Activated naive CD4-positive, alpha-beta T cell treated with anti-CD3 and anti-CD28 coated beads for 36 hours (primary cell): ENCODE measurements around the gene CDYL2. TPM values are rescaled to one million over a fixed set of nuclear protein-coding genes. Genes with fewer than 3 reads are reported as not detected.
"Not testable (repeated sequence)": the region's sequence is repeated elsewhere in the genome, so short reads cannot be mapped to it uniquely, and the experiment has no call there.

Source experiments
- CTCF ChIA-PET: fragments of 350-600 bp; sonication (Branson Sonifier 250); formaldehyde crosslinking; loops from one replicate; lab custom pipeline; 2021; ENCODE audit warnings: antibody characterized with exemption; lab: Charles Lee
- DNase-seq: peaks from one replicate; pipeline ENCODE4 v3.0.0-alpha.2; 2020
- H3K27ac Mint-ChIP-seq: one replicate; pipeline ENCODE4 v1.8.0; 2021; ENCODE audit warnings: mild to moderate bottlenecking, mixed read lengths
- H3K27me3 Mint-ChIP-seq: one replicate; pipeline ENCODE4 v1.8.0; 2021; ENCODE audit warnings: low read depth, mixed read lengths
- H3K36me3 Mint-ChIP-seq: one replicate; pipeline ENCODE4 v1.8.0; 2021; ENCODE audit warnings: low read depth, mixed read lengths
- H3K4me1 Mint-ChIP-seq: one replicate; pipeline ENCODE4 v1.8.0; 2021; ENCODE audit warnings: low read depth, mixed read lengths
- H3K4me3 Mint-ChIP-seq: one replicate; pipeline ENCODE4 v1.8.0; 2021; ENCODE audit warnings: mild to moderate bottlenecking, moderate library complexity, mixed read lengths
- H3K9me3 Mint-ChIP-seq: one replicate; pipeline ENCODE4 v1.8.0; 2021; ENCODE audit warnings: mixed read lengths
- intact Hi-C: fragments of 100-400 bp; cut with micrococcal nuclease; formaldehyde crosslinking; loops from one replicate; pipeline ENCODE4 v1.15.1; 2023
- total RNA-seq, 2 experiments: library from RNA; stranded (reverse); gene quantifications; one replicate each; pipeline ENCODE4 v1.2.3, GENCODE V29; 2021

The CDYL2 gene
- total RNA-seq, 2 experiments from 2014 or later = 10.1 to 12.7 TPM

DNA sequence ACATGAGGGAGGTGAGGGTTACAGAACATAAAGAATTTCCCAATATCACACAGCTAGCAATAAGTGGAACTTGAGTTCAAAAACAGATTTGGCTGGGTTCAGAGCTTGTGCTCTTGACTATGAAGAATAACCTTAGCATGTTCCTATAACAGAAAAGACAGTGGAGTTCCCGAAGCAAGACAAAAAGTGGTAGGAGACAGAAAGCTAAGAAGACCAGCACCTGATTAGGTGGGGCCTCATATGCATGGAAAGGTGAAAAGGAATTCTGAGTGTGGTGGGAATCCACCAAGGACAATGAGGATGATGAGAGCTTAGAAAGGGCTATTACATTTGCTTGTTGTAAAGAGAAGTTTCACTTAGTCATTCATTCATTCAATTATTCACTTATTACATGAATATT, 26.6 kb upstream of the CDYL2 start:
- no peaks in the 10 kb centered on the region for H3K36me3 Mint-ChIP-seq
- H3K27me3 Mint-ChIP-seq = no peaks in the 10 kb centered on the region
- no peaks in the 10 kb centered on the region for H3K4me1 Mint-ChIP-seq
- CTCF ChIA-PET = no interaction called here
- H3K4me3 Mint-ChIP-seq = no peak overlapping the region
- intact Hi-C loops = no loop called here
- DNase-seq = no peak
- no peak overlapping the region for H3K27ac Mint-ChIP-seq
- H3K9me3 Mint-ChIP-seq = no peaks in the 10 kb centered on the region

DNA sequence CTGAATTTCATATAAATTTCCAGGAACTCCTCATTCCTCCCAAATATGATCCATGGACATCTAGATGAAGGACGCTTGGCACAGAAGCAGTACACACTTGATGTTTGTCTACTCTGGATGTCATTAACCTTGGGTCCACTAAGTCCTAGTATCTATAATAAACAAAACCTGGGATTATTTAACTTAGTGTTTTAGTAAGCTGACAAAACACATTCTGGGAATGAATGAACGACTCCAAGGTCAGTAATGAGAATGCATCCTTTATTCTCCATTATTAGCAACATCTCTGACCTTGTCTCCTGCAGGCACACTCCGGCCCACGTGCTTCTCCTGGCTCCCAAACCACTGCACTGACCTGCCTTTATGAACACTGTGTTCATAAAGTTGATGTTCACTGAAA, 24.1 kb upstream of the CDYL2 start:
- intact Hi-C loops = no loop called here
- no peak for DNase-seq
- H3K27me3 Mint-ChIP-seq = no peaks in the 10 kb centered on the region
- H3K4me1 Mint-ChIP-seq = no peaks in the 10 kb centered on the region
- no peaks in the 10 kb centered on the region for H3K9me3 Mint-ChIP-seq
- H3K36me3 Mint-ChIP-seq = no peaks in the 10 kb centered on the region
- no peak overlapping the region for H3K27ac Mint-ChIP-seq
- CTCF ChIA-PET = interaction anchor here (1.0 to 5.9 kb wide), 2 partner anchors 15 to 302 kb away, joined by 3 to 65 read pairs; no protein-coding TSS in a partner anchor
- H3K4me3 Mint-ChIP-seq = no peak overlapping the region

DNA sequence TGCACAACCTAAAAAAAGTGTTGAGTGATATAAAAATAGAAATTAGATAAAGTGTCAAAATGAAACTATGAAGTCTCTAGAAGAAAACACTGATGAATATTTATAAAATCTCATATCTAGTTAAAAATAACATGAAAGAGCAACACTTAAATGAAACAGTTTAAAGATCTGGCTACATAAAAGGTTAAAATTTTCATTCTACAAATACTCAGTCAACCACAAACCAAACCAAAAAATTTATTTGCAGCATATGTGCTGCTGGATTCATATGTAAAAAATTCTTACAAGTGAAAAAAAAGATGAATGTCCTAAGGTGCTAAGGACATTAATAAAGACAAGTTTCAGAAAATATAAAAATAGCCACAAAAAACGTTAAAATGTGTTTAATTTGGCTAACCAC, 22.6 kb upstream of the CDYL2 start:
- DNase-seq = no peak
- no peak overlapping the region for H3K27ac Mint-ChIP-seq
- no peaks in the 10 kb centered on the region for H3K4me1 Mint-ChIP-seq
- CTCF ChIA-PET = interaction anchor here (3.4 to 5.9 kb wide), 2 partner anchors 14 to 301 kb away, joined by 12 to 65 read pairs; no protein-coding TSS in a partner anchor
- H3K4me3 Mint-ChIP-seq = no peak overlapping the region
- H3K27me3 Mint-ChIP-seq = no peaks in the 10 kb centered on the region
- H3K9me3 Mint-ChIP-seq = no peaks in the 10 kb centered on the region
- H3K36me3 Mint-ChIP-seq = no peaks in the 10 kb centered on the region
- intact Hi-C loops = no loop called here

DNA sequence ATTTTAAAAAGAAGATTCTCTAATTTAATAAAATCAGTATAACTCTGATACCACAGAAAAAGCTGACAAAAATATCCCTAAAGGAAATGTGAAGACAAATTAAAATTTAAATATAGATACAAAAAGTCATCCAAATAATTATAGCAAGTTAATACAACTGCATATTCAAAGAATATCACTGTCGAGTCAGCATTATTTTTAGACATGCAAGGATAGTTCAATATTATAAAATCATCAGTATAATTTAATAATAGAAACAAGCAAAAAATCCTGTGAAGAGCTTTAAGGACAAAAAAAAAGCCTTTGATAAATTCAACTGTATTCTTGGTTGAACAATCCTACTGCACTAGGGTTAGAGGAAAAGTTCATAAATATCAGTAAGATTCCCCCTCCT, 21.0 kb upstream of the CDYL2 start:
- H3K36me3 Mint-ChIP-seq = no peaks in the 10 kb centered on the region
- H3K4me1 Mint-ChIP-seq = no peaks in the 10 kb centered on the region
- no peak overlapping the region for H3K27ac Mint-ChIP-seq
- H3K4me3 Mint-ChIP-seq = no peak overlapping the region
- H3K27me3 Mint-ChIP-seq = no peaks in the 10 kb centered on the region
- H3K9me3 Mint-ChIP-seq = no peaks in the 10 kb centered on the region
- no peak for DNase-seq
- intact Hi-C loops = no loop called here
- CTCF ChIA-PET = interaction anchor here (1.0 to 5.9 kb wide), 8 partner anchors 12 to 299 kb away, joined by 3 to 65 read pairs (median 4); no protein-coding TSS in a partner anchor

DNA sequence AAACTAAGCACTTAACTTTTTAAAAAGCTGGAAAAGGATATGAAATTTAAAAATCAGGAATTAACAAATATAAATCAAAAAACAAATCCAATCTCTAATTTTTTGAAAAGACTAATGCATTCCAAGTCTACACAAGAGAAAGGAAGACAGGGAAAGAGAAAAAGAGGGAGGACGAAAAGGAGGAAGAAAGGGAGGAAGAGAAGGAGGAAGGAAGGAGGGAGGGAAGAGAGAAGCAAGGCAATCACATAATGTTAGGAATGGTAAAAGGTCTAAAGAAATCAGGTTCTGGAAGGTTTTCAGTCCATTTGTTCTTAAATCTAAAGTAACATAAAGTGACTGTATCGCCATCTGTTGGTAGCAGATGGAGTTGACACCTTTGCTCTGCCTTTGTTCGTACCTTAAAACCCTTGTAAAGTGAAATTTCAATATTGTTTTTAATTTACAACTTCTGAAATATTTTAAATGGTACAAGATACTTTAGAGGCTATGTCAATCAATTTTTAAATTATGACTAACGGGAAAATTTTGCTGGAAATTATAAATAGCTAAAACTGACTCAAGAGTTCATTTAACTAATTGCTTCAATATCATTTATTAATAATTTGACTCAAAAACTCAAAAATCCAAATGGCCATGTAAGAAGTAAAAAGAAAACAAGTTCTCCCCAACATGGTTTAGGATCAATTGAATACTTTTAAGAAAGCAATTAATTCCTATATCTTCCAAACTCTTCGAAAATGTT, 20.4 kb upstream of the CDYL2 start:
- H3K27ac Mint-ChIP-seq = no peak overlapping the region
- no peaks in the 10 kb centered on the region for H3K27me3 Mint-ChIP-seq
- peak; percentile 72 for DNase-seq
- no peaks in the 10 kb centered on the region for H3K36me3 Mint-ChIP-seq
- H3K4me1 Mint-ChIP-seq = no peaks in the 10 kb centered on the region
- H3K9me3 Mint-ChIP-seq = no peaks in the 10 kb centered on the region
- intact Hi-C loops = loop anchor here (1.0 kb wide), 1 partner anchor 297 kb away; no protein-coding TSS in a partner anchor
- CTCF ChIA-PET = interaction anchor here (0.7 to 5.9 kb wide), 9 partner anchors 11 to 307 kb away, joined by 3 to 65 read pairs (median 4); no protein-coding TSS in a partner anchor
- no peak overlapping the region for H3K4me3 Mint-ChIP-seq

DNA sequence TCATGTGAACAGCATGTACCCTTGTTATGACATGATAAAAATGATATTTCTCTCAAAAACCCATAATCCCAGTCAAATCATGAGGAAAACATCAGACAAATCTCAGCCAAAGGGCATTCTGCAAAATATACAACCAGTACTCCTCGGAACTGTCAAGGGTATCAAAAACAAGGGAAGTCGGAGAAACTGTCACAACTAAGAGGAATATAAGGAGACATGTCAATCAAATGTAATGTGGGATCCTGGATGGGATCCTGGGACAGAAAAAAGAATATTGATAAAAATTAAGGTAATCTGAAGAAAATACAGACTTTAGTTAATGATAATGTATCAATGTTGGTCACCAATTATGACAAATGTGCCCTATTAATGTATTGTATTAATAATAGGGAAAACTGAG, 15.6 kb upstream of the CDYL2 start:
- H3K4me1 Mint-ChIP-seq = no peaks in the 10 kb centered on the region
- H3K27me3 Mint-ChIP-seq = peaks cover 6% of the 10 kb centered on the region
- no peaks in the 10 kb centered on the region for H3K9me3 Mint-ChIP-seq
- no peak for DNase-seq
- intact Hi-C loops = no loop called here
- H3K36me3 Mint-ChIP-seq = no peaks in the 10 kb centered on the region
- CTCF ChIA-PET = interaction anchor here (0.6 to 2.5 kb wide), 4 partner anchors 293 to 499 kb away, joined by 3 to 22 read pairs (median 5); no protein-coding TSS in a partner anchor
- no peak overlapping the region for H3K4me3 Mint-ChIP-seq
- no peak overlapping the region for H3K27ac Mint-ChIP-seq

DNA sequence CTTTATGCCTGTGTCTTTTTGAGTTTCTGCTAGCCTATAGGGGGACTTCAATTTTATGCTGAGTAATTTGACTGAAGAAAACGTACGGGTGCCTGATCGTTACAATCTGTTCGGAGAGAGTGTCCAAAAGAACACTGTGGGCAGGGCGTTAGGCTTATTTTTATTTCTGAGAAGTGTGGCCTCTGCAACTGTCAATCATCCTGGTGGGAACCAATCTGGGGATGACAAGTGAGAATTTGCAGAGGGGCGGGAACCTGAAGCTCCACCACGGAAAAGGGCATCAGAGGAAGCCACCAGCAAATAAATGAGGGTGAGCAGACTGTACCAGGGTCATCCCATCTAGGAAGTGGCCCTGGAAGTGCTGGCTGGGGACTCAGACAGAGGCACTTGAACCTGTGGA, 12.0 kb upstream of the CDYL2 start:
- H3K4me1 Mint-ChIP-seq = no peaks in the 10 kb centered on the region
- H3K36me3 Mint-ChIP-seq = no peaks in the 10 kb centered on the region
- H3K9me3 Mint-ChIP-seq = no peaks in the 10 kb centered on the region
- no peak overlapping the region for H3K27ac Mint-ChIP-seq
- peaks cover 6% of the 10 kb centered on the region for H3K27me3 Mint-ChIP-seq
- CTCF ChIA-PET = interaction anchor here (1.1 kb wide), 1 partner anchor 289 kb away, joined by 3 read pairs; no protein-coding TSS in a partner anchor
- no peak for DNase-seq
- intact Hi-C loops = no loop called here
- H3K4me3 Mint-ChIP-seq = no peak overlapping the region

DNA sequence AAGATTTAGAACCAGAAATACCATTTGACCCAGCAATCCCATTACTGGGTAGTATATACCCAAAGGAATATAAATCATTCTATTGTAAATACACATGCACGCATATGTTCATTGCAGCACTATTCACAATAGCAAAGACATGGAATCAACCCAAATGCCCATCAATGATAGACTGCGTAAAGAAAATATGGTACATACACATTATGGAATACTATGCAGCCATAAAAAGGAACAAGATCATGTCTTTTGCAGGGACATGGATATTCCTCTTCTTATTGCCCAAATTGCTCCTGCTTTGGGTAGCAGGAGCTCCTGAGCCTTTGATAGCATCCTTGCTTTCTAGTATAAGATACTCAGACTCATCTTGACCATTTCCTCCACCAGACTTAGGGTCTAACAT, 10.9 kb upstream of the CDYL2 start:
- H3K36me3 Mint-ChIP-seq, DNase-seq, H3K27me3 Mint-ChIP-seq, H3K4me1 Mint-ChIP-seq, H3K27ac Mint-ChIP-seq, H3K9me3 Mint-ChIP-seq, intact Hi-C loops, CTCF ChIA-PET, H3K4me3 Mint-ChIP-seq: not testable (repeated sequence)

DNA sequence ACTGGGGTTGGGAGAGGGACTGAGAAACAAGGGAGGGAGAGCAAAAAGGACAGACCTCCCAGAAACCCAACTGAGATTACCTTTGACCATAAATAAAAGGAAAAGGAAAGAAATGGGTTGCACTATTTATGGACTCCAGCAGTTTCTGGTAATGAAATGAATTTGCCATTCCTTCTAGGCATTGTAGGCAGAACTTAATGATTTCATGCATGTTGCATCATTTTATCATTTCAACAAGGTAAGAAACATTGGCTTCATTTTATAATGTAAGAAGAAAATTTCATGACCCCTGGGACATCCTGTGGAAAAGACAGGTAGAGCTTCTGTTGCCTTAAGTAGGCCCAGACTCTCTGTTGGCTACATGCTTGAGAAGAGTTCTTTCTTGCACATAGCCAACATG, 8.2 kb upstream of the CDYL2 start:
- Mint-ChIP-seq H3K27ac (no peak overlapping the region), H3K4me1 (peaks cover 2% of the 10 kb centered on the region), H3K27me3 (peaks cover 6% of the 10 kb centered on the region), H3K4me3 (no peak overlapping the region), H3K9me3 (no peaks in the 10 kb centered on the region), H3K36me3 (no peaks in the 10 kb centered on the region)
- CTCF ChIA-PET = interaction anchor here (0.9 to 2.1 kb wide), 3 partner anchors 13 to 285 kb away, joined by 5 to 12 read pairs (median 10); no protein-coding TSS in a partner anchor
- no peak for DNase-seq
- intact Hi-C loops = no loop called here

DNA sequence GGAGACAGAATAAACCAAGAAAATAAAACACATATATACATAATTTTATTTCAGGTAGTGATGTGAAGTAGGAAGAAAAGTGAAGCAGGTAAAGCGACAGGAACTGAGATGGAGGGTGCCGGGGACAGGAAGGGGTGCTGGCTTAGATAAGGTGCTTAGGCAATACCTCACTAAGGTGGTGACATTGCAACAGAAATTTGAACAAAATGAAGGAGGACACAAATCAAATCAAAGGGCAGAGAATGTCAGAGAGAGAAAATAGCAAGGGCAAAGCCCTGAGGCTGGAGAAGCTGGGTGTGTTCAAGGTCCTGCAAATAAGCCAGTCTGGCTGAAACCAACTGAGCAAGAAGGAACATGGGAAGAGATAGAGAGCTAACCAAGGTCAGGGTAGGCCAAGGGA, 5.0 kb upstream of the CDYL2 start:
- CTCF ChIA-PET = interaction anchor here (1.1 to 2.7 kb wide), 2 partner anchors 282 to 283 kb away, joined by 4 to 7 read pairs; no protein-coding TSS in a partner anchor
- Mint-ChIP-seq H3K27ac (no peak overlapping the region), H3K4me3 (no peak overlapping the region), H3K4me1 (peaks cover 20% of the 10 kb centered on the region), H3K9me3 (no peaks in the 10 kb centered on the region), H3K27me3 (peaks cover 4% of the 10 kb centered on the region), H3K36me3 (no peaks in the 10 kb centered on the region)
- no peak for DNase-seq
- intact Hi-C loops = loop anchor here (5.0 to 10.0 kb wide), 3 partner anchors 137 to 925 kb away; partner anchors contain the start of gene GAN

DNA sequence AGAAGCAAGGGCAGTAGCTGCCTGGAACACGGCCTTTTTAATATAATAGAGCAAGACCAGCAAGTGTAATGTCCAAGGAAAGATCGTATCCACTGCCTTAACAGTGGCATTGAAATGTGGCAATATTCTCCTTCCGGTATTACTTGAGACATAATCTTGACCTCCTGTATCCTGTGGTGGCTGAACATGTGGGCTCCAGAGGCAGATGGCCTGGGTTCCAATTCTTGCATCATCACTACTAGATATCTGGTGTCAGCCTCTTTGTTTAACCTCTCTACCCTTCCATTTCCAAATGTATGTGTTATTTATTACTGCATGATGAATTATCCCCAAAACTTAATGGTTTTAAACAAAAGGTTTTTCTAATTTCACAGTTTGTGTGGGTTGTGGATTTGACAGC, 3.5 kb upstream of the CDYL2 start:
- CTCF ChIA-PET = interaction anchor here (1.3 to 1.8 kb wide), 3 partner anchors 8 to 281 kb away, joined by 4 to 7 read pairs (median 4); no protein-coding TSS in a partner anchor
- no peak overlapping the region for H3K27ac Mint-ChIP-seq
- H3K4me1 Mint-ChIP-seq = peaks cover 21% of the 10 kb centered on the region
- intact Hi-C loops = loop anchor here (1.0 to 10.0 kb wide), 13 partner anchors 49 to 1539 kb away; partner anchors contain the start of genes C16orf46, CENPN, DYNLRB2 and GAN
- peaks cover 1% of the 10 kb centered on the region for H3K36me3 Mint-ChIP-seq
- DNase-seq = no peak
- H3K9me3 Mint-ChIP-seq = no peaks in the 10 kb centered on the region
- no peak overlapping the region for H3K4me3 Mint-ChIP-seq
- H3K27me3 Mint-ChIP-seq = peaks cover 4% of the 10 kb centered on the region

DNA sequence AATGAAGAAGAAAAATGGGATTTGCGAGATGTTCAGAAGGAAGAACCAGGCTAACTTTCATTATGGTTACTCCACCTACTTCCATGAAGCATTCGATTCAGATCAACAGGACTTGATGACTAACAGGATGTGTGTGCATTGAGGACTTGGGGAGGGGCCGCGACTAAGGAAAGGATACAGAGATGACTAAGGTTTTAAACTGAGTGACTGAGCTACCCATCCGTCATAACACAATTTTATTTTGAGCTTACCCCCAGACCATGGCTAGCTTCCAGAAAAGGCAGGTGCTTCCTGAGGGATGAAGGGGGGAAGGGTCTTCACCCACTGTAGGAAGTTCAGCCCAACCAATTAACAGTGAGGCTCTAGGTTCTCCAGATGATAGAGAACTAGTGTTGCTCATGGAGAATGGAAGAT, 2.5 kb upstream of the CDYL2 start:
- Mint-ChIP-seq H3K9me3 (no peaks in the 10 kb centered on the region), H3K4me1 (peaks cover 30% of the 10 kb centered on the region), H3K27ac (peak overlapping the region; percentile 48), H3K36me3 (peaks cover 1% of the 10 kb centered on the region), H3K27me3 (peaks cover 4% of the 10 kb centered on the region), H3K4me3 (peak overlapping the region; percentile 34)
- intact Hi-C loops = loop anchor here (1.0 to 10.0 kb wide), 13 partner anchors 48 to 1538 kb away; partner anchors contain the start of genes C16orf46, CENPN, DYNLRB2 and GAN
- CTCF ChIA-PET = interaction anchor here (0.6 to 1.8 kb wide), 5 partner anchors 172 to 280 kb away, joined by 3 to 7 read pairs (median 4); no protein-coding TSS in a partner anchor
- DNase-seq = peak; percentile 88
